ENCODE measurements around the gene FYN. TPM values are rescaled to one million over a fixed set of nuclear protein-coding genes. Genes with fewer than 3 reads are reported as not detected.

The FYN gene
- total and polyA plus RNA-seq, 10 of the 15 experiments (the other 5 are each of a cell fraction or from before 2014, with no cell fraction given): 51.4 to 247 (median 138) TPM

GRCh38 chr6:111805511-111806164, 67.6 kb downstream of the FYN start (continued):
- no peak for TF ChIP-seq PAX8 (IDR thresholded peaks at IDR 0.05)
- TF ChIP-seq, protein P1, sequence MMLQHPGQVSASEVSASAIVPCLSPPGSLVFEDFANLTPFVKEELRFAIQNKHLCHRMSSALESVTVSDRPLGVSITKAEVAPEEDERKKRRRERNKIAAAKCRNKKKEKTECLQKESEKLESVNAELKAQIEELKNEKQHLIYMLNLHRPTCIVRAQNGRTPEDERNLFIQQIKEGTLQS (IDR thresholded peaks at IDR 0.05; ENCODE audit: borderline replicate concordance, extremely low read depth, low read depth, low read length): no peak
- TF ChIP-seq, protein P2, sequence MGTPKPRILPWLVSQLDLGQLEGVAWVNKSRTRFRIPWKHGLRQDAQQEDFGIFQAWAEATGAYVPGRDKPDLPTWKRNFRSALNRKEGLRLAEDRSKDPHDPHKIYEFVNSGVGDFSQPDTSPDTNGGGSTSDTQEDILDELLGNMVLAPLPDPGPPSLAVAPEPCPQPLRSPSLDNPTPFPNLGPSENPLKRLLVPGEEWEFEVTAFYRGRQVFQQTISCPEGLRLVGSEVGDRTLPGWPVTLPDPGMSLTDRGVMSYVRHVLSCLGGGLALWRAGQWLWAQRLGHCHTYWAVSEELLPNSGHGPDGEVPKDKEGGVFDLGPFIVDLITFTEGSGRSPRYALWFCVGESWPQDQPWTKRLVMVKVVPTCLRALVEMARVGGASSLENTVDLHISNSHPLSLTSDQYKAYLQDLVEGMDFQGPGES (IDR thresholded peaks at IDR 0.05): no peak
- TF ChIP-seq ZNF217 (IDR thresholded peaks at IDR 0.05): peak; percentile 72
- no peak for TF ChIP-seq SREBF2 (IDR thresholded peaks at IDR 0.05; ENCODE audit: low read length)
- TF ChIP-seq, protein P3, sequence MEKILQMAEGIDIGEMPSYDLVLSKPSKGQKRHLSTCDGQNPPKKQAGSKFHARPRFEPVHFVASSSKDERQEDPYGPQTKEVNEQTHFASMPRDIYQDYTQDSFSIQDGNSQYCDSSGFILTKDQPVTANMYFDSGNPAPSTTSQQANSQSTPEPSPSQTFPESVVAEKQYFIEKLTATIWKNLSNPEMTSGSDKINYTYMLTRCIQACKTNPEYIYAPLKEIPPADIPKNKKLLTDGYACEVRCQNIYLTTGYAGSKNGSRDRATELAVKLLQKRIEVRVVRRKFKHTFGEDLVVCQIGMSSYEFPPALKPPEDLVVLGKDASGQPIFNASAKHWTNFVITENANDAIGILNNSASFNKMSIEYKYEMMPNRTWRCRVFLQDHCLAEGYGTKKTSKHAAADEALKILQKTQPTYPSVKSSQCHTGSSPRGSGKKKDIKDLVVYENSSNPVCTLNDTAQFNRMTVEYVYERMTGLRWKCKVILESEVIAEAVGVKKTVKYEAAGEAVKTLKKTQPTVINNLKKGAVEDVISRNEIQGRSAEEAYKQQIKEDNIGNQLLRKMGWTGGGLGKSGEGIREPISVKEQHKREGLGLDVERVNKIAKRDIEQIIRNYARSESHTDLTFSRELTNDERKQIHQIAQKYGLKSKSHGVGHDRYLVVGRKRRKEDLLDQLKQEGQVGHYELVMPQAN (conservative IDR thresholded peaks at IDR 0.05): 0 out of 2 replicates have a peak, but pooled peaks have one; percentile 26
- peak; percentile 71; the same call in 1 of the 2 replicates for TF ChIP-seq NBN (IDR thresholded peaks at IDR 0.05)
- TF ChIP-seq FOXK2 (IDR thresholded peaks at IDR 0.05): no peak
- TF ChIP-seq ESRRA (IDR thresholded peaks at IDR 0.05; ENCODE audit: low read length): no peak
- TF ChIP-seq, protein P4, sequence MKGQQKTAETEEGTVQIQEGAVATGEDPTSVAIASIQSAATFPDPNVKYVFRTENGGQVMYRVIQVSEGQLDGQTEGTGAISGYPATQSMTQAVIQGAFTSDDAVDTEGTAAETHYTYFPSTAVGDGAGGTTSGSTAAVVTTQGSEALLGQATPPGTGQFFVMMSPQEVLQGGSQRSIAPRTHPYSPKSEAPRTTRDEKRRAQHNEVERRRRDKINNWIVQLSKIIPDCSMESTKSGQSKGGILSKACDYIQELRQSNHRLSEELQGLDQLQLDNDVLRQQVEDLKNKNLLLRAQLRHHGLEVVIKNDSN (IDR thresholded peaks at IDR 0.05; ENCODE audit: borderline replicate concordance, extremely low read length, insufficient read depth, low read depth, low read length): no peak
- TF ChIP-seq ZSCAN29 (IDR thresholded peaks at IDR 0.05): peak; percentile 79; the same call in 1 of the 2 replicates
- TF ChIP-seq GATAD2B (conservative IDR thresholded peaks at IDR 0.05; ENCODE audit: low read depth): peak; percentile 93
- TF ChIP-seq IKZF2 (IDR thresholded peaks at IDR 0.05): peak; percentile 97 to 98
- TF ChIP-seq, protein P5, sequence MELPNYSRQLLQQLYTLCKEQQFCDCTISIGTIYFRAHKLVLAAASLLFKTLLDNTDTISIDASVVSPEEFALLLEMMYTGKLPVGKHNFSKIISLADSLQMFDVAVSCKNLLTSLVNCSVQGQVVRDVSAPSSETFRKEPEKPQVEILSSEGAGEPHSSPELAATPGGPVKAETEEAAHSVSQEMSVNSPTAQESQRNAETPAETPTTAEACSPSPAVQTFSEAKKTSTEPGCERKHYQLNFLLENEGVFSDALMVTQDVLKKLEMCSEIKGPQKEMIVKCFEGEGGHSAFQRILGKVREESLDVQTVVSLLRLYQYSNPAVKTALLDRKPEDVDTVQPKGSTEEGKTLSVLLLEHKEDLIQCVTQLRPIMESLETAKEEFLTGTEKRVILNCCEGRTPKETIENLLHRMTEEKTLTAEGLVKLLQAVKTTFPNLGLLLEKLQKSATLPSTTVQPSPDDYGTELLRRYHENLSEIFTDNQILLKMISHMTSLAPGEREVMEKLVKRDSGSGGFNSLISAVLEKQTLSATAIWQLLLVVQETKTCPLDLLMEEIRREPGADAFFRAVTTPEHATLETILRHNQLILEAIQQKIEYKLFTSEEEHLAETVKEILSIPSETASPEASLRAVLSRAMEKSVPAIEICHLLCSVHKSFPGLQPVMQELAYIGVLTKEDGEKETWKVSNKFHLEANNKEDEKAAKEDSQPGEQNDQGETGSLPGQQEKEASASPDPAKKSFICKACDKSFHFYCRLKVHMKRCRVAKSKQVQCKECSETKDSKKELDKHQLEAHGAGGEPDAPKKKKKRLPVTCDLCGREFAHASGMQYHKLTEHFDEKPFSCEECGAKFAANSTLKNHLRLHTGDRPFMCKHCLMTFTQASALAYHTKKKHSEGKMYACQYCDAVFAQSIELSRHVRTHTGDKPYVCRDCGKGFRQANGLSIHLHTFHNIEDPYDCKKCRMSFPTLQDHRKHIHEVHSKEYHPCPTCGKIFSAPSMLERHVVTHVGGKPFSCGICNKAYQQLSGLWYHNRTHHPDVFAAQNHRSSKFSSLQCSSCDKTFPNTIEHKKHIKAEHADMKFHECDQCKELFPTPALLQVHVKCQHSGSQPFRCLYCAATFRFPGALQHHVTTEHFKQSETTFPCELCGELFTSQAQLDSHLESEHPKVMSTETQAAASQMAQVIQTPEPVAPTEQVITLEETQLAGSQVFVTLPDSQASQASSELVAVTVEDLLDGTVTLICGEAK (IDR thresholded peaks at IDR 0.05; ENCODE audit: borderline replicate concordance): no peak
- no peak for TF ChIP-seq STAT3 (IDR thresholded peaks at IDR 0.05; ENCODE audit: low read depth, low read length)
- TF ChIP-seq TAF1 (IDR thresholded peaks at IDR 0.05; ENCODE audit: borderline replicate concordance, low read depth, low read length): no peak
- peak; percentile 86 for TF ChIP-seq CREM (IDR thresholded peaks at IDR 0.05; ENCODE audit: low read depth)
- TF ChIP-seq NRF1 (conservative IDR thresholded peaks at IDR 0.05; ENCODE audit: low read depth, low read length): no peak
- TF ChIP-seq ZNF622 (IDR thresholded peaks at IDR 0.05): no peak
- no peak for TF ChIP-seq SUPT20H (IDR thresholded peaks at IDR 0.05; ENCODE audit: borderline replicate concordance, control insufficient read depth, low read depth, low read length)
- TF ChIP-seq JUNB (IDR thresholded peaks at IDR 0.05): peak; percentile 96
- TF ChIP-seq TARDBP (IDR thresholded peaks at IDR 0.05; ENCODE audit: borderline replicate concordance): 0 out of 2 replicates have a peak, but pooled peaks have one; percentile 42
- TF ChIP-seq BRCA1 (IDR thresholded peaks at IDR 0.05; ENCODE audit: low read depth, low read length): no peak
- no peak for TF ChIP-seq CHD1 (IDR thresholded peaks at IDR 0.05; ENCODE audit: low read depth, low read length)
- TF ChIP-seq HDAC2 (IDR thresholded peaks at IDR 0.05): no peak
